DMS53 treated with DMSO at 0.1 percent for 48 hours (cell line): ENCODE data around the gene DNAI2.
"Not testable (repeated sequence)": the region's sequence is repeated elsewhere in the genome, so short reads cannot be mapped to it uniquely, and the experiment has no call there.

Experiments
- DNase-seq: peaks from one replicate; lab custom pipeline; 2025; ENCODE audit not compliant: unreplicated experiment; lab: John Stamatoyannopoulos, UW

The DNAI2 gene

GRCh38 chr17:74274709-74275340, 791 bp downstream of the DNAI2 start:
- DNase-seq: peak; percentile 52

- no peak for DNase-seq
These were observed 2.0 kb downstream of the DNAI2 start for GRCh38 chr17:74276051-74276476.

DNA sequence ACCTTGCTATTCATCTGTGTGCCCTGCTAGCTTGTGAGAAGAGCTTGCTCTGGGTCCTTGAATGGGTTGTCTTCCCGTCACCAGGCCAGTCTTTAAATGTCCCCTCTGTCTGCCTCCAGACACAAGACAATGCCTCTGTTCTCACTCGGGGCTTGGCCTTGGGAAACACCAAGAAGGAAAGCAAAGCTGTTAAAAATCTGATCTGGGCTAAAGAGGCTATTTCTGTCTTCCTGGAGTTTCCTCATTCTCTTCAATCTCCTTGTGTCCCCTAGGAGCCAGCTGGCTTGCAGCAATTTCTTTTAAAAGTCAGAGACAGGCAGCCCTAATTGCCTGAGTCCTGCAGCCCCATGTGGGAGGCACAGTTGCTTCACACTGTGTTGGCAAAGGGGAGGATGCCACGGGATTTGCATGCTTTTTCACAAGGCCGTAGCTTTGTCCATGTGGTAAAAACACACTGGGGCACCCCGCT, 2.5 kb downstream of the DNAI2 start:
- DNase-seq: no peak

DNA sequence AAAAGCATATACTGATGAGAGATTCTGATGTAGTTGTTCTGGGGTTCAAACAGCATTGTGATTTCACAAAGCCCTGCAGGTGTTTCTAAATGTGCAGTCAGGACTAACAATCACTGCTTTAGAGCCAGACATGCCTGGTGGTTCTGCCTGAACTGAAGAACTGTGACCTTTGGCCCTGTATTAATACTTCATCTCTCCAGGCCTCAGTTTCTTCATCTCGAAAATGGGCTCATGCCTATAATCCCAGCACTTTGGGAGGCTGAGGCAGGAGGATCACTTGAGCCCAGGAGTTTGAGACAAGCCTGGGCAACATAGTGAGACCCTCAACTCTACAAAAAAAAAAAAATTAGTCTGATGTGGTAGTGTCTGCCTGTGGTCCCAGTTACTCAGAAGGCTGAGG, 3.9 kb downstream of the DNAI2 start:
- DNase-seq: no peak

DNA sequence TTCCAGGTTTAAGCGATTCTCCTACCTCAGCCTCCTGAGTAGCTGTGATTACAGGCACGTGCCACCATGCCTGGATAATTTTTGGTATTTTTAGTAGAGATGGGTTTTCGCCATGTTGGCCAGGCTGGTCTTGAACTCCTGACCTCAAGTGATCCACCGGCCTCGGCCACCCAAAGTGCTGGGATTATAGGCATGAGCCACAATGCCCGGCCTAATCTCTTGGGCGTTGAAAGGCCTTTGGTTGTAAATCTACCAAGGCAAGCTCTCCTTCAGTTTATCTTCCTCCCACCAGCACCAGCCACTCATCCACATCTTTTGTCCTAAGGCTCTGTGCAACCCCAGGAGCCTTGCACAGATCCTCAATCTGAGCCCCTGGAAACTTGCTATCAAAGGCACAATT, 5.6 kb downstream of the DNAI2 start:
- DNase-seq: not testable (repeated sequence)

- no peak for DNase-seq
These were observed 6.1 kb downstream of the DNAI2 start for GRCh38 chr17:74280093-74280513.

GRCh38 chr17:74281799-74282198, 7.8 kb downstream of the DNAI2 start:
- DNase-seq: no peak

DNA sequence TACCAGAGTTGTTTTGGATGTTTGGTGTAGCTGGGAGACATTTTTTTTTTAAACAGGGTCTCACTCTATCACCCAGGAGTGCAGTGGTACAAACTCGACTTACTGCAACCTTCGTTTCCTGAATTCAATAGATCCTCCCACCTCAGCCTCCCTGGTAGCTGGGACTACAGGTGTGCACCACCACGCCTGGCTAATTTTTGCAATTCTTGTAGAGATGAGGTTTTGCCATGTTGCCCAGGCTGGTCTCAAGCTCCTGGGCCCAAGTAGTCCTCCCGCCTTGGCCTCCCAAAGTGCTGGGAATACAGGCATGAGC, 8.2 kb downstream of the DNAI2 start:
- not testable (repeated sequence) for DNase-seq

- DNase-seq: no peak
These were observed 8.7 kb downstream of the DNAI2 start for GRCh38 chr17:74282587-74283370.

GRCh38 chr17:74283371-74283673, 9.3 kb downstream of the DNAI2 start:
- DNase-seq: no peak

DNA sequence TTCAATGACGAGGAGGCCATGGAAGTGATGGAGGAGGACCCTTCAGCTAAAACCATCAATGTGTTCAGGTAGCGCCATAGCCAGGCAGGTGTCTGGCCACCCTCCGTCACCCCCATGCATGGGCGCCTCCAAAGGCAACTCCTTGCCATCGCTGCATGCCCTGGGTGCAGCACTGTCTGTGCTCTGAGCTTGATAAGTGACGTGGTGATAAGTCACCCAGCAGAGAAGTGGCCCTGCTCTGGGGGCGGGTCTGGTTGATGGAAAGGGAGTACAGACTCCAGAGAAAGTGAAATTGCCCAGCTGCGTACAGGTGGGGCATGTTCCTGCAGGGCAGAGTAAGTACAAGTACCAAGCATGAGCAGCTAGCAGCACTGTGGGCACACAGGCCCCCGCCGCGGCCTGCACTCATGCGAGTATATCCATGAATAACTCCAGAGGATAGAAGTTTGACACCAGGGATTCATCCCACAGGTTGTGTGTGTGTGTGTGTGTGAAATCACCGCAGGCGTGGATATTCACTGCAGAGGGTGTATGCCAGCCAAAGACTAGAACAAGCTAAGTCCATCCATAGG, 13.1 kb downstream of the DNAI2 start:
- DNase-seq: no peak

DNA sequence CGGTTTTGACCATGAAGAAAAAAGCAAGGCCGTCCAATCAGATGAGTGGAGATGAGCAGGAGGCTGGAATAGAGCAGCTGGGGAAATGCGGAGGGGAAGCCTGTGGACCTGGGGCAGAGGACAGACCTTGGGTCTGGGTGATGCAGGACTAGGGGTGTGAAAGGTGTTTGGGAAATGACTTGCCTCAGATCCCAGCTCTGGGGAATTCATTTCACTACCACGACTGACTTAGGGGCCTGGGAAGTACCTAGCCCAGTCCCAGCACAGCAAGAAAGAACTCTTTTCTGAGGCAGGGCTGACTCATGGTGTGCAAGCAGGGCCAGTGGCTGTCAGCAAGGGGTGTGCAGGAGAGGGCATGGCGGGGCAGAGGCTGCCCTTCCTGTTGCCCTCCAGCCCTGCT, 14.8 kb downstream of the DNAI2 start:
- DNase-seq: no peak

DNA sequence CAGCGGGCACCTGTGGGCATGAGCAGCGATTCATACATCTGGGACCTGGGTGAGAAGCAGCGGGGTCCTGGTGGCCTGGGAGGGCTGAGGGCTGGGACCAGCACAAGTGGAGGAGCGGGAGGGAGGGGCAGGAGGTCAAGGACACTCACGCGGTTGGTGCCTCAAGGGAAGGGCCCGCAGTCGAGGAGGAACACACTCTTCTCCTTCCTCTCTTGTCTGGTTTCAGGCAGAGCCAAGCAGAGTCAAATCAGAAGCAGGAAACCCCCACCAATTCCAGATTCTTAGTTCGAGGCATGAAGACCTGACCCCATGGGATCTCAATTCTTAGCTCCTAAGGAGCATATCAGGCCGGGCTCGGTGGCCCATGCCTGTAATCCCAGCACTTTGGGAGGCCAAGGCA, 15.7 kb downstream of the DNAI2 start:
- no peak for DNase-seq

- no peak for DNase-seq
These were observed 16.3 kb downstream of the DNAI2 start for GRCh38 chr17:74290340-74290739.

- DNase-seq: no peak
These were observed 18.5 kb downstream of the DNAI2 start for GRCh38 chr17:74292495-74292894.

DNA sequence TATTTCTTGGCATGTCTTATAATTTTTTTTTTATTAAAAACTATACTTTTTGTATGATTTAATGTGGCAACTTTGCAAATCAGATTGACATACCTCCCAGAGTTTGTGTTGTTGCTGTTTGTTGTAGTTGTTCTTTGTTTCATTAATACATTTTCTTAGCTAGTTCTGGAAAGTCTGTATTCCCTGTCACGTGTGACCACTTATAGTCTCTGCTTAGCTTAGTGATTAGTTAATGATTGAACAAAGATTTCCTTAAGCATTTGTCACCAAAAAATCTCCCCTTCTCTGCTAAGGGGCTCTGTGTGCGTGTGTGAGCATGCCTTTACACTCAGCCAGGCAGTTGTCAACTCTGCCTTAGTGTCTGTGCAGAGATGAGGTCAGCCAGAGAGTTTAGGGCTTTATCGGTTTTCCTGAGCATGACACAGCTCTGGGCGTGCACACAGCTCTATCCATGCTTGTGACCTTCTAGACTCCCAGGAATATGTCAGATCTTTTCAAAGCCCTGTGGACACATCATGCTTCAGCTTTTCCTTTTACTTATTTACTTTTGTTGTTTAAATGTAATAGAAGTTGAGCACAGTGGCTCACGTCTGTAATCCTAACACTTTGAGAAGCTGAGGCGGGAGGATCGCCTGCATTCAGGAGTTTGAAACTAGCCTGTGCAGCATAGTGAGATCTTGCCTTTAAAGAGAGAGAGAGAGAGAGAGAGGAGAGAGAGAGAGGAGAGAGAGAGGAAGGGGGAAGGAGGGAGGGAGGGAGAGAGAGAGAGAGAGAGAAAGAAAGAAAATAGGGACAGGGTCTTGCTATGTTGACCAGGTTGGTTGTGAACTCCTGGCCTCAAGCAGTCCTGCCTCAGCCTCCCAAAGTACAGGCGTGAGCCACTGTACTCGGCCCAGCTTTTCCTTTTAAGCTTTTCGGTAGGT, 21.9 kb downstream of the DNAI2 start:
- DNase-seq: peak; percentile 67

- peak; percentile 56 for DNase-seq
These were observed 22.5 kb downstream of the DNAI2 start for GRCh38 chr17:74296548-74296936.

GRCh38 chr17:74297941-74298340, 23.9 kb downstream of the DNAI2 start:
- DNase-seq: no peak

GRCh38 chr17:74298778-74299177, 24.7 kb downstream of the DNAI2 start:
- no peak for DNase-seq

DNA sequence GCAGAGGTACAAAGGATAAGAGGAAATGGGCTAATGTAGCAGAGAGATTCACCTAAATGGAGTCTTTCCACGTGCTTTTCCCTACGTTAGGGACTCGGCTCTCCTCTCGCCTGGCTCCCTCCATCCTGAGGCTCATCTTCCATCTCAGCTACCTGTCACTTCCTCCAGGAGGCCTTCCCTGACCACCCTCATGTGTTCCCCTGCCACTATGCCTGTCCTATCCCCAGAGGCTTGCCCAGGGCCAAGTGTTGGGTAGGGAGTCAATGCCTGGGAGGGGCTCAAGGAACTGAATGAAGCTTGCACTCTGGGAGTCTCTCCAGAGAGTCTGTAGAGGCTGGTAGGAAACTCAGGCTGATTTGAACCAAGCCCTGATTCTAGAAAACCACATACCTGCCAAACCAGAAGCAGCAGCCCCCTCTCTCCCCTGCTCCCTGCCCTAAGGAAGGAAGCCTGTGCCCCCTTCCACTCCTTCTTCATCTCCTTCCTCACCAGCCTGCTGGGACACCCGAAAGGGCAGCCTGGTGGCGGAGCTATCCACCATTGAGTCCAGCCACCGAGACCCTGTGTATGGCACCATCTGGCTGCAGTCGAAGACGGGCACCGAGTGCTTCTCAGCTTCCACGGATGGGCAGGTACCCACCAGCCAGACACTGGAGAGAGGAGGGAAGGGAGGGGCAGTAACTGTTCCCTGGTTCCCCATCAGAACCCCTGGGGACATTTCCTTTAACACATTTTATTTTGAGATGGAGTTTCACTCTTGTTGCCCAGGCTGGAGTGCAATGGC, 25.4 kb downstream of the DNAI2 start:
- no peak for DNase-seq

DNA sequence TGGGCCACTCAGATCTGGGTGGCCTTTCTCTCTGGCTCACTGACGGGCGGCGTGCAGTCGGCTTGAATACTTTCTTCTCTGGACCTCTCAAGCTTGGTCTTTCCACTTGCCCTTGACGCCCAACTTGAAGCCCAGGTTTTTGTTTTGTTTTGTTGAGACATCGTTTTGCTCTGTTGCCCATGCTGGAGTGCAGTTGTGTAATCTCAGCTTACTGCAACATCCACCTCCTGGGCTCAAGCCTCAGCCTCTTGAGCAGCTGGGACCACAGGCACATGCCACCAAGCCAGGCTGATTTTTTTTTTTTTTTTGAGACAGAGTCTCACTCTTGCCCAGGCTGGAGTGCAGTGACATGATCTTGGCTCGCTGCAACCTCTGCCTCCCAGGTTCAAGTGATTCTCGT, 29.3 kb downstream of the DNAI2 start:
- no peak for DNase-seq
